HG03439 (cell line): ENCODE results near the gene HOXD4.
A peak's percentile ranks its signal among the peaks of the same experiment; 100 is the strongest.

Source experiments
- ATAC-seq: cut with Tn5 transposase; IDR thresholded peaks from one replicate; pipeline ENCODE4 v1.9.1; 2021; ENCODE audit warnings: mild to moderate bottlenecking, moderate library complexity; ENCODE audit not compliant: unreplicated experiment

The HOXD4 gene

GRCh38 chr2:176170602-176171305, 19.4 kb downstream of the HOXD4 start:
- no peak for ATAC-seq

- ATAC-seq, result no peak
Measured at GRCh38 chr2:176171351-176172006, 20.1 kb downstream of the HOXD4 start.

- no peak for ATAC-seq
Measured at GRCh38 chr2:176172007-176172894, 20.9 kb downstream of the HOXD4 start.

- no peak for ATAC-seq
Measured at GRCh38 chr2:176172895-176173566, 21.7 kb downstream of the HOXD4 start.

- no peak for ATAC-seq
Measured at GRCh38 chr2:176173567-176174381, 22.4 kb downstream of the HOXD4 start.

- no peak for ATAC-seq
Measured at GRCh38 chr2:176174382-176174823, 23.1 kb downstream of the HOXD4 start.

GRCh38 chr2:176174824-176175708, 23.7 kb downstream of the HOXD4 start:
- ATAC-seq, result no peak

GRCh38 chr2:176175709-176176607, 24.6 kb downstream of the HOXD4 start:
- no peak for ATAC-seq

- peak; percentile 15 for ATAC-seq
Measured at GRCh38 chr2:176177580-176178037, 26.3 kb downstream of the HOXD4 start.

- peak; percentile 62 for ATAC-seq
Measured at GRCh38 chr2:176178038-176178756, 26.8 kb downstream of the HOXD4 start.

- ATAC-seq, result no peak
Measured at GRCh38 chr2:176178757-176179295, 27.5 kb downstream of the HOXD4 start.

- no peak for ATAC-seq
Measured at GRCh38 chr2:176181551-176181950, 30.2 kb downstream of the HOXD4 start.

GRCh38 chr2:176182671-176183070, 31.3 kb downstream of the HOXD4 start:
- ATAC-seq, result no peak

- ATAC-seq, result no peak
Measured at GRCh38 chr2:176184749-176185148, 33.4 kb downstream of the HOXD4 start.

- ATAC-seq, result no peak
Measured at GRCh38 chr2:176186024-176186423, 34.7 kb downstream of the HOXD4 start.

- no peak for ATAC-seq
Measured at GRCh38 chr2:176187200-176187898, 36.0 kb downstream of the HOXD4 start.
